Uterus (tissue), 4 donors: ENCODE data around the gene REV3L. TPM values are rescaled to one million over a fixed set of nuclear protein-coding genes. Genes with fewer than 3 reads are reported as not detected.

Experiments used
- DNase-seq, 2 donors: peaks; one replicate each; pipeline ENCODE4 v3.0.0-alpha.2; 2019 to 2020
- H3K27ac ChIP-seq, 2 donors: fragments of 200-600 bp; sonication (generic); 1 replicate in 1 of 2; 2 replicates in 1 of 2; pipeline ENCODE4 v1.5.1; 2016 to 2018
- H3K27me3 ChIP-seq, 2 donors: fragments of 200-600 bp; sonication (generic); one replicate each; pipeline ENCODE4 v1.5.1; 2018 to 2019; ENCODE audit warnings: control low read depth in 1 of 2
- H3K36me3 ChIP-seq, 2 donors: fragments of 200-600 bp; sonication (generic); one replicate each; pipeline ENCODE4 v1.5.1; 2019; ENCODE audit warnings: control low read depth in 1 of 2
- H3K4me1 ChIP-seq, 2 donors: fragments of 200-600 bp; sonication (generic); one replicate each; pipeline ENCODE4 v1.5.1; 2018 to 2019; ENCODE audit warnings: control low read depth in 1 of 2
- H3K4me3 ChIP-seq, 2 donors: fragments of 200-600 bp; sonication (generic); 1 replicate in 1 of 2; 2 replicates in 1 of 2; pipeline ENCODE4 v1.5.1; 2018 to 2019; ENCODE audit warnings: mild to moderate bottlenecking in 1 of 2
- H3K9me3 ChIP-seq, 2 donors: fragments of 200-600 bp; sonication (generic); one replicate each; pipeline ENCODE4 v1.5.1; 2019; ENCODE audit warnings: control low read depth in 1 of 2
- CTCF ChIP-seq, 4 experiments: fragments of 200-600 bp in 2 of 4; fragments of 450-650 bp in 2 of 4; sonication (generic) in 2 of 4; IDR thresholded peaks; one replicate each; pipeline ENCODE4 v1.5.1; 2016 to 2019; ENCODE audit warnings: antibody characterized with exemption in 4 of 4, mild to moderate bottlenecking in 2 of 4, moderate library complexity in 1 of 4
- POLR2A ChIP-seq, 2 donors: fragments of 450-650 bp; IDR thresholded peaks; one replicate each; pipeline ENCODE4 v1.6.1; 2016; ENCODE audit warnings: antibody characterized with exemption in 2 of 2, mild to moderate bottlenecking in 1 of 2, moderate library complexity in 1 of 2
- intact Hi-C: fragments of 100-400 bp; cut with DNase I; formaldehyde crosslinking; loops from one replicate; pipeline ENCODE4 v1.15.1; 2023; ENCODE audit warnings: low total_unique reads
- total RNA-seq, 4 donors: library from RNA; depleted of rRNA in 3 of 4; stranded (reverse); fragments of >200 nt in 3 of 4; gene quantifications; one replicate each; pipeline versions ENCODE4 v1.1.0 to v1.2.4, GENCODE V29; 2014 to 2023
- donor health status: DM: yes; HTN: yes; CAD: no.

REV3L gene
- total RNA-seq, 4 donors from 2014 or later = 67.9 to 318 (median 127) TPM

- Histone ChIP-seq H3K4me1 (no peaks in the 10 kb centered on the region), H3K4me3 (no peak overlapping the region)
- intact Hi-C loops = no loop called here
These were observed 63.9 kb downstream of the REV3L start for GRCh38 chr6:111418971-111419693.

GRCh38 chr6:111417946-111418345 lies 65.1 kb downstream of the REV3L start:
- intact Hi-C loops = no loop called here
- DNase-seq = no peak
- Histone ChIP-seq H3K27ac (peak overlapping the region in 1 of 2 donors; percentile 74), H3K4me1 (no peaks in the 10 kb centered on the region), H3K36me3 (no peaks in the 10 kb centered on the region), H3K9me3 (no peaks in the 10 kb centered on the region), H3K27me3 (no peaks in the 10 kb centered on the region), H3K4me3 (no peak overlapping the region)
- TF ChIP-seq CTCF (IDR thresholded peaks at IDR 0.05) (no peak), POLR2A (IDR thresholded peaks at IDR 0.05) (no peak)

More at GRCh38 chr6:111418971-111419693, 63.9 kb downstream of the REV3L start:
- no peaks in the 10 kb centered on the region for H3K9me3 ChIP-seq
- H3K27ac ChIP-seq = peak overlapping the region; percentile 51 to 74
- no peak for DNase-seq
- H3K27me3 ChIP-seq = no peaks in the 10 kb centered on the region
- TF ChIP-seq CTCF (IDR thresholded peaks at IDR 0.05) (no peak), POLR2A (IDR thresholded peaks at IDR 0.05) (no peak)
- H3K36me3 ChIP-seq = no peaks in the 10 kb centered on the region

- no peaks in the 10 kb centered on the region for H3K36me3 ChIP-seq
- DNase-seq = no peak
- H3K4me1 ChIP-seq = no peaks in the 10 kb centered on the region
- intact Hi-C loops = no loop called here
- no peak overlapping the region for H3K4me3 ChIP-seq
- no peak for TF ChIP-seq POLR2A (IDR thresholded peaks at IDR 0.05)
- TF ChIP-seq CTCF (IDR thresholded peaks at IDR 0.05) = no peak
- H3K27me3 ChIP-seq = no peaks in the 10 kb centered on the region
- H3K9me3 ChIP-seq = no peaks in the 10 kb centered on the region
- peak overlapping the region in 1 of 2 donors; percentile 74 for H3K27ac ChIP-seq
These were observed 65.8 kb downstream of the REV3L start for GRCh38 chr6:111417181-111417585.

- DNase-seq = no peak
- H3K27me3 ChIP-seq = no peaks in the 10 kb centered on the region
- TF ChIP-seq POLR2A (IDR thresholded peaks at IDR 0.05) (no peak), CTCF (IDR thresholded peaks at IDR 0.05) (no peak)
- H3K9me3 ChIP-seq = no peaks in the 10 kb centered on the region
- H3K36me3 ChIP-seq = no peaks in the 10 kb centered on the region
- H3K4me1 ChIP-seq = no peaks in the 10 kb centered on the region
- H3K4me3 ChIP-seq = no peak overlapping the region
- peak overlapping the region in 1 of 2 donors; percentile 74 for H3K27ac ChIP-seq
- intact Hi-C loops = no loop called here
These were observed 66.5 kb downstream of the REV3L start for GRCh38 chr6:111416529-111416928.

GRCh38 chr6:111414373-111414772 lies 68.6 kb downstream of the REV3L start:
- intact Hi-C loops = no loop called here
- Histone ChIP-seq H3K36me3 (no peaks in the 10 kb centered on the region), H3K27ac (peak overlapping the region in 1 of 2 donors; percentile 3), H3K4me1 (no peaks in the 10 kb centered on the region), H3K27me3 (no peaks in the 10 kb centered on the region), H3K9me3 (no peaks in the 10 kb centered on the region), H3K4me3 (no peak overlapping the region)
- TF ChIP-seq POLR2A (IDR thresholded peaks at IDR 0.05) (no peak), CTCF (IDR thresholded peaks at IDR 0.05) (no peak)
- no peak for DNase-seq
